ENCODE results near the gene JARID2. TPM values are rescaled to one million over a fixed set of nuclear protein-coding genes. Genes with fewer than 3 reads are reported as not detected.

JARID2 gene
- total and polyA plus RNA-seq, 2 of the 8 experiments (the other 6 are each of a cell fraction or from before 2014, with no cell fraction given), result 60.1 to 239 TPM

DNA sequence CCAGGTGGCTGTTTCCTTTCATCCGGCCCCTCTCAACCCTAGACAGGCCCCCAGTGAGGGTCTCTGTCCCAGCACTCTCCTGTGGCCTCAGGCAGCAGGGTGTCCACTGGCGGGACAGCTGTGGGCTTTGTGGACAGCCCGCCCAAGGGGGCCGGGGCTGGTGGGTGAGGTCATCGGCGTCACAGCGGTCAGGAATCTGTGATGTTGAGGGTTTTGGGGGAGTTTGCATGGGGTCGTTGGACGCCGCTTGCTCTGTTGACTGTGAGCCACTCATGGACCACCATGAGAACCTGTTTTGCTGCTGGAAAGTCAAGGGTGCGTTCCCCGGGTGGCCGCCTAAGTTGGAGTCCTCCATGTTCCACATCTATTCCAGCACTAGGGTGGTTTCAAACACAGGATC, 270.5 kb downstream of the JARID2 start:
- Histone ChIP-seq H3K18ac (ENCODE audit: extremely low read depth, low read length) (no peak overlapping the region), H4K5ac (ENCODE audit: insufficient read length, low read depth, low read length) (no peak overlapping the region), H2BK15ac (ENCODE audit: low read length) (no peak overlapping the region), H4K20me1 (replicated peaks in 1 of 2; ENCODE audit: control insufficient read depth in 1 of 2, insufficient read depth in 2 of 2, low read length in 2 of 2) (peaks cover 5 to 27% of the 10 kb centered on the region in 2 experiments), H4K91ac (replicated peaks; ENCODE audit: insufficient read length, low read length) (no peak overlapping the region), H2AFZ (ENCODE audit: low read length) (no peak overlapping the region), H3K4me2 (ENCODE audit: insufficient read depth in 1 of 2, low read depth in 2 of 2, low read length in 2 of 2) (no peak overlapping the region), H3K79me2 (ENCODE audit: control insufficient read depth in 1 of 2, insufficient read depth in 2 of 2, low read length in 2 of 2) (peaks cover 0 to 7% of the 10 kb centered on the region in 2 experiments; a peak in 1 of 4 replicates), H3K4me3 (ENCODE audit: extremely low read depth in 1 of 4, insufficient read depth in 2 of 4, low read depth in 3 of 4, low read length in 4 of 4) (no peak overlapping the region), H2BK20ac (ENCODE audit: low read length) (no peak overlapping the region), H3K56ac (replicated peaks; ENCODE audit: insufficient read length, low read depth, low read length) (no peak overlapping the region), H3K79me1 (ENCODE audit: low read depth, low read length) (peaks cover 5% of the 10 kb centered on the region; the same call in 1 of the 2 replicates), H3K27me3 (replicated peaks in 1 of 4; ENCODE audit: control insufficient read depth in 3 of 4, extremely low read depth in 1 of 4, insufficient read depth in 3 of 4, low read length in 3 of 4) (no peaks in the 10 kb centered on the region), H2AK5ac (ENCODE audit: low read depth, low read length) (no peak overlapping the region), H3K4me1 (replicated peaks in 1 of 4; ENCODE audit: control insufficient read depth in 3 of 4, insufficient read depth in 4 of 4, low read length in 3 of 4) (no peaks in the 10 kb centered on the region; a peak in 1 of 7 replicates), H3K4ac (replicated peaks; ENCODE audit: insufficient read length, low read depth, low read length) (no peak overlapping the region), H2BK120ac (replicated peaks; ENCODE audit: low read depth, low read length) (no peak overlapping the region), H3K36me3 (ENCODE audit: control insufficient read depth in 2 of 4, insufficient read depth in 4 of 4, low read length in 3 of 4) (peaks cover 30 to 99% (median 78%) of the 10 kb centered on the region in 4 experiments), H3K27ac (ENCODE audit: low read depth, low read length) (no peak overlapping the region), H2BK5ac (ENCODE audit: low read depth, low read length) (no peak overlapping the region), H3K9me3 (ENCODE audit: insufficient read depth in 2 of 2, low read depth in 1 of 2, low read length in 1 of 2) (no peaks in the 10 kb centered on the region), H4K8ac (ENCODE audit: extremely low read depth, insufficient read depth, low read length) (no peak overlapping the region), H3K23ac (ENCODE audit: insufficient read length) (no peak overlapping the region), H3K9ac (replicated peaks in 1 of 4; ENCODE audit: extremely low read depth in 1 of 4, low read depth in 3 of 4, low read length in 3 of 4) (no peak overlapping the region), H2BK12ac (ENCODE audit: low read depth, low read length) (no peak overlapping the region), H3K14ac (ENCODE audit: insufficient read length) (no peak overlapping the region), H3K23me2 (ENCODE audit: low read depth, low read length) (no peaks in the 10 kb centered on the region)
- DNase-seq (ENCODE audit: low read depth in 1 of 2, low spot score in 2 of 2), result no peak
- CTCF ChIA-PET (ENCODE audit: partially characterized antibody), result no interaction called here
- POLR2A ChIA-PET (ENCODE audit: partially characterized antibody), result no interaction called here
- FAIRE-seq, result no peak
- TF ChIP-seq RXRA (IDR thresholded peaks at IDR 0.05; ENCODE audit: insufficient read depth, low read depth, low read length) (no peak), POLR2AphosphoS5 (IDR thresholded peaks at IDR 0.05; ENCODE audit: low read depth, low read length) (no peak), RAD21 (IDR thresholded peaks at IDR 0.05 in 1 of 2, conservative IDR thresholded peaks at IDR 0.05 in 1 of 2; ENCODE audit: low read depth in 2 of 2, low read length in 2 of 2) (no peak), RBBP5 (IDR thresholded peaks at IDR 0.05; ENCODE audit: borderline replicate concordance, low read depth, low read length) (no peak), SIRT6 (IDR thresholded peaks at IDR 0.05; ENCODE audit: low read length) (no peak)
- WGBS, 2 experiments (ENCODE audit: extremely low coverage in 1 of 2, insufficient coverage in 1 of 2, insufficient read length in 1 of 2, insufficient replicate concordance in 2 of 2, low coverage in 1 of 2, low lambda C conversion rate in 2 of 2, missing lambda C conversion rate in 1 of 2), result 98% methylated on average over 13 of the region's 13 CpGs; no CpG with 5 or more reads in 1 of the 2 experiments
